ENCODE measurements around the gene ZNF519. TPM values are rescaled to one million over a fixed set of nuclear protein-coding genes. Genes with fewer than 3 reads are reported as not detected.
"Not testable (repeated sequence)": the region's sequence is repeated elsewhere in the genome, so short reads cannot be mapped to it uniquely, and the experiment has no call there.

The ZNF519 gene
- polyA plus RNA-seq (2012; ENCODE audit: insufficient read depth, insufficient read length, low read depth), result 1.7 TPM

GRCh38 chr18:14132271-14132700, at the start of gene ZNF519:
Gene ZNF519, minus strand, starts transcription at chr18:14132435. Its CDS starts 158 bp downstream, at chr18:14132277.
- H3K4me1 ChIP-seq, H3K9me3 ChIP-seq, H3K27me3 ChIP-seq, H3K36me3 ChIP-seq: not testable (repeated sequence)
- H3K4me3 ChIP-seq (ENCODE audit: low read depth, low read length), result peak within 1 kb of the TSS; percentile 64
- DNase-seq, result peak; percentile 83

GRCh38 chr18:14179306-14179705, 47.1 kb upstream of the ZNF519 start:
- Histone ChIP-seq H3K4me3 (ENCODE audit: low read depth, low read length) (no peak overlapping the region), H3K9me3 (no peaks in the 10 kb centered on the region), H3K36me3 (no peaks in the 10 kb centered on the region), H3K4me1 (no peaks in the 10 kb centered on the region), H3K27me3 (no peaks in the 10 kb centered on the region)
- TF ChIP-seq CTCF (IDR thresholded peaks at IDR 0.05; ENCODE audit: low read depth, low read length), result no peak
- no peak for DNase-seq

GRCh38 chr18:14178321-14179196, 46.3 kb upstream of the ZNF519 start:
- DNase-seq, result peak; percentile 54
- peak overlapping the region; percentile 14; the same call in 1 of the 2 replicates for H3K4me3 ChIP-seq (ENCODE audit: low read depth, low read length)
- H3K9me3 ChIP-seq, H3K36me3 ChIP-seq, H3K4me1 ChIP-seq, H3K27me3 ChIP-seq: not testable (repeated sequence)
- peak; percentile 34 for TF ChIP-seq CTCF (IDR thresholded peaks at IDR 0.05; ENCODE audit: low read depth, low read length)

GRCh38 chr18:14177540-14178320, 45.5 kb upstream of the ZNF519 start:
- H3K27me3 ChIP-seq; H3K36me3 ChIP-seq; H3K4me3 ChIP-seq (ENCODE audit: low read depth, low read length); H3K9me3 ChIP-seq; H3K4me1 ChIP-seq: not testable (repeated sequence)
- peak; percentile 27 for DNase-seq

GRCh38 chr18:14175404-14175803, 43.2 kb upstream of the ZNF519 start:
- not testable (repeated sequence) for H3K4me1 ChIP-seq; DNase-seq; H3K36me3 ChIP-seq; H3K4me3 ChIP-seq (ENCODE audit: low read depth, low read length); H3K9me3 ChIP-seq; H3K27me3 ChIP-seq

GRCh38 chr18:14174706-14175085, 42.5 kb upstream of the ZNF519 start:
- Histone ChIP-seq H3K4me3 (ENCODE audit: low read depth, low read length) (no peak overlapping the region), H3K9me3 (no peaks in the 10 kb centered on the region), H3K36me3 (no peaks in the 10 kb centered on the region), H3K4me1 (no peaks in the 10 kb centered on the region), H3K27me3 (no peaks in the 10 kb centered on the region)
- DNase-seq, result no peak
- TF ChIP-seq CTCF (IDR thresholded peaks at IDR 0.05; ENCODE audit: low read depth, low read length), result no peak

GRCh38 chr18:14174002-14174705, 41.9 kb upstream of the ZNF519 start:
- H3K4me3 ChIP-seq (ENCODE audit: low read depth, low read length); DNase-seq; H3K36me3 ChIP-seq; H3K9me3 ChIP-seq; H3K27me3 ChIP-seq; H3K4me1 ChIP-seq: not testable (repeated sequence)

GRCh38 chr18:14173116-14173951, 41.1 kb upstream of the ZNF519 start:
- H3K4me3 ChIP-seq (ENCODE audit: low read depth, low read length); H3K9me3 ChIP-seq; H3K36me3 ChIP-seq; H3K27me3 ChIP-seq; DNase-seq; H3K4me1 ChIP-seq: not testable (repeated sequence)

- not testable (repeated sequence) for H3K9me3 ChIP-seq; H3K4me3 ChIP-seq (ENCODE audit: low read depth, low read length); H3K4me1 ChIP-seq; H3K36me3 ChIP-seq; H3K27me3 ChIP-seq; DNase-seq
Measured at GRCh38 chr18:14172142-14173115, 40.2 kb upstream of the ZNF519 start.
